T-helper 1 cell treated with Interleukin-12 subunit alpha and Interleukin-12 subunit beta and Interleukin-4 antibody, amounts not matched to agents 30 ng/mL and 1 ng/mL, for 36 hours (primary cell): ENCODE measurements around the gene XPO6. TPM values are rescaled to one million over a fixed set of nuclear protein-coding genes. Genes with fewer than 3 reads are reported as not detected.

Experiments used
- total RNA-seq: library from RNA; stranded (reverse); gene quantifications from 2 replicates; pipeline ENCODE4 v1.2.3, GENCODE V29; 2022

Gene XPO6
- total RNA-seq, 1 donor from 2014 or later = 207 TPM

Other genes starting within 250 kb of the XPO6 start
- not detected in 2 replicates for gene GSG1L, start 148.3 kb downstream of the XPO6 start, total RNA-seq
- 3.6 and 4.4 TPM in 2 replicates for gene SBK1, start 80.6 kb upstream of the XPO6 start, total RNA-seq
- 1.3 and 1.4 TPM in 2 replicates for gene NPIPB6, start 151.5 kb upstream of the XPO6 start, total RNA-seq
- gene EIF3CL, start 191.9 kb upstream of the XPO6 start, total RNA-seq = 72.3 and 93.7 TPM in 2 replicates